GM12892 (cell line): ENCODE measurements around the gene PRRC2A. TPM values are rescaled to one million over a fixed set of nuclear protein-coding genes. Genes with fewer than 3 reads are reported as not detected.

Experiments used
- DNase-seq: peaks from one replicate; pipeline ENCODE4 v3.0.0; 2011; ENCODE audit not compliant: insufficient read length
- FAIRE-seq: peaks from 2 replicates; lab custom pipeline; 2011; peaks lifted over from hg19 to GRCh38; lab: Jason Lieb, UNC
- POLR2A ChIP-seq: IDR thresholded peaks from 2 replicates; pipeline ENCODE4 v1.6.1; 2011; ENCODE audit warnings: low read depth, low read length, control low read depth
- POLR2AphosphoS5 ChIP-seq: IDR thresholded peaks from 2 replicates; pipeline ENCODE4 v1.6.1; 2011; ENCODE audit warnings: low read depth, low read length, control low read depth
- TAF1 ChIP-seq: IDR thresholded peaks from 2 replicates; pipeline ENCODE4 v1.6.1; 2011; ENCODE audit warnings: low read depth, mild to moderate bottlenecking, control low read depth, low read length, borderline replicate concordance
- polyA plus RNA-seq: library from polyadenylated mRNA; unstranded; fragments of >200 nt; gene quantifications from one replicate; pipeline ENCODE4 v1.2.1, GENCODE V29; 2012; ENCODE audit warnings: missing spikeins, inconsistent platforms; ENCODE audit not compliant: missing spikeins

PRRC2A gene
- 77.1 TPM for polyA plus RNA-seq

GRCh38 chr6:31620586-31621319 lies at the start of gene PRRC2A:
TSS of gene PRRC2A (plus strand) at chr6:31620715. CDS start at chr6:31622790, 2,075 bp downstream.
- FAIRE-seq: no peak
- peak; percentile 75 for DNase-seq
- TF ChIP-seq POLR2AphosphoS5: no peak
- TF ChIP-seq TAF1: peak; percentile 79
- peak; percentile 66 for TF ChIP-seq POLR2A

GRCh38 chr6:31572041-31572911 lies 48.2 kb upstream of the PRRC2A start, which contains the start of gene LTA:
TSS of gene LTA (plus strand) at chr6:31572289. CDS start at chr6:31572743, 454 bp downstream.
- peak; percentile 91 for TF ChIP-seq POLR2AphosphoS5
- peak; percentile 30; the same call in 1 of the 2 replicates for TF ChIP-seq TAF1
- peak; percentile 93 for TF ChIP-seq POLR2A
- FAIRE-seq (peak; percentile 95), DNase-seq (no peak)

- TF ChIP-seq TAF1 (no peak), POLR2AphosphoS5 (no peak), POLR2A (no peak)
- no peak for DNase-seq
- FAIRE-seq: peak; percentile 30
Measured at GRCh38 chr6:31573239-31574105, 47.0 kb upstream of the PRRC2A start.

GRCh38 chr6:31574106-31575061 lies 46.1 kb upstream of the PRRC2A start:
- FAIRE-seq (peak; percentile 84), DNase-seq (no peak)
- TF ChIP-seq TAF1: 0 out of 2 replicates have a peak, but pooled peaks have one; percentile 46
- TF ChIP-seq POLR2AphosphoS5: peak; percentile 51; the same call in 1 of the 2 replicates
- no peak for TF ChIP-seq POLR2A

- TF ChIP-seq POLR2A: peak; percentile 100
- peak; percentile 91 for TF ChIP-seq TAF1
- peak; percentile 100 for TF ChIP-seq POLR2AphosphoS5
- FAIRE-seq: peak; percentile 93
- no peak for DNase-seq
Measured at GRCh38 chr6:31575335-31575901, 45.1 kb upstream of the PRRC2A start, which contains the start of gene TNF. TSS of gene TNF (plus strand) at chr6:31575565. CDS start at chr6:31575742, 177 bp downstream.

- TF ChIP-seq POLR2A (no peak), TAF1 (no peak), POLR2AphosphoS5 (no peak)
Measured at GRCh38 chr6:31575952-31576685, 44.4 kb upstream of the PRRC2A start.

GRCh38 chr6:31576897-31577578 lies 43.5 kb upstream of the PRRC2A start:
- TF ChIP-seq TAF1 (no peak), POLR2AphosphoS5 (peak; percentile 80), POLR2A (peak; percentile 68)
- FAIRE-seq (peak; percentile 89), DNase-seq (no peak)

More at GRCh38 chr6:31575952-31576685, 44.4 kb upstream of the PRRC2A start:
- peak; percentile 65 for FAIRE-seq
- DNase-seq: no peak

- DNase-seq: no peak
- TF ChIP-seq POLR2AphosphoS5 (no peak; the same call in 1 of the 2 replicates), POLR2A (no peak), TAF1 (no peak)
- FAIRE-seq: no peak
Measured at GRCh38 chr6:31577579-31577966, 42.9 kb upstream of the PRRC2A start.
